ENCODE results near the gene TTC1. TPM values are rescaled to one million over a fixed set of nuclear protein-coding genes. Genes with fewer than 3 reads are reported as not detected.

Gene TTC1
- total RNA-seq, 1 donor from 2014 or later = 50.3 TPM

DNA sequence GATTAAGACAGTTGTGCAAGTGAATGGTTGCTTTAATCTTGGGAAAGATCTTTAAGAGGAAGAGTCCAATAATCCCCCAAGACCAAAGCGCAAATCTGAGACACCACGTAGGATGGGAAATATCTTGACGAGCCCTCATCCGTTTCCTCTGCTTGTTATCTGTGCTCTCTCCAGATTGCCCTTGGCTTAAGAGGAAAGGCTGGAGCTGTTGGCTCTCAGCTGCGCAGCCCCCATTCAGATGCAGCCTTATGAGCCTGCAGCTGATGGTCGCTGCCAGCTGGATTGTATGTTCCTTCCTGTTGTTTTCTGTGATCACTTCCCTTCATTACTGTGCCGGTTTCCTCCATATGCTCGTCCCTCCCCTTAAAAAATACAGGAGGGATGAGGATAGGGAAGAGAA is 62.6 kb downstream of the TTC1 start:
- TF ChIP-seq, protein P1, sequence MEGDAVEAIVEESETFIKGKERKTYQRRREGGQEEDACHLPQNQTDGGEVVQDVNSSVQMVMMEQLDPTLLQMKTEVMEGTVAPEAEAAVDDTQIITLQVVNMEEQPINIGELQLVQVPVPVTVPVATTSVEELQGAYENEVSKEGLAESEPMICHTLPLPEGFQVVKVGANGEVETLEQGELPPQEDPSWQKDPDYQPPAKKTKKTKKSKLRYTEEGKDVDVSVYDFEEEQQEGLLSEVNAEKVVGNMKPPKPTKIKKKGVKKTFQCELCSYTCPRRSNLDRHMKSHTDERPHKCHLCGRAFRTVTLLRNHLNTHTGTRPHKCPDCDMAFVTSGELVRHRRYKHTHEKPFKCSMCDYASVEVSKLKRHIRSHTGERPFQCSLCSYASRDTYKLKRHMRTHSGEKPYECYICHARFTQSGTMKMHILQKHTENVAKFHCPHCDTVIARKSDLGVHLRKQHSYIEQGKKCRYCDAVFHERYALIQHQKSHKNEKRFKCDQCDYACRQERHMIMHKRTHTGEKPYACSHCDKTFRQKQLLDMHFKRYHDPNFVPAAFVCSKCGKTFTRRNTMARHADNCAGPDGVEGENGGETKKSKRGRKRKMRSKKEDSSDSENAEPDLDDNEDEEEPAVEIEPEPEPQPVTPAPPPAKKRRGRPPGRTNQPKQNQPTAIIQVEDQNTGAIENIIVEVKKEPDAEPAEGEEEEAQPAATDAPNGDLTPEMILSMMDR (conservative IDR thresholded peaks at IDR 0.05; ENCODE audit: low read depth, low read length) = no peak

DNA sequence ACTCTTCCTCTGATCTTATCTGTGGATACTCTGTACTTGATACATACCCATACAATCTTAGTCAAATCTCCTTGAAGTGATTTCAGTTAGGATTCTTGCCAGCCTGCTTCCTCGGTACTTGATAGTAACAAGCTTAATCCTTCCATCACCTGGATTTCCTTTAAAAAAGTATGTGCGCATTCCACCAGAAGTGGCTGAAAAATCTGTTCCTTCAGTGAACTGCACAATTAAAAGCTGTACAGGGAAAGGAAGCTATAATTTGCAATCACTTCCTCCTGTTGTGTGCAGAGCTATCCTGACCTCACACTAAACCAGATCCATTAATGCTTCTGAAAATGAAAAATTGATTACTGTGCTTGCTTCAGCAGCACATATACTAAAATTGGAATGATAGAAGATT is 63.0 kb downstream of the TTC1 start:
- TF ChIP-seq, protein P1 (conservative IDR thresholded peaks at IDR 0.05; ENCODE audit: low read depth, low read length) = no peak
- H3K4me3 ChIP-seq (ENCODE audit: low read depth, low read length) = no peak overlapping the region
- DNase-seq (ENCODE audit: low read depth) = no peak

More for the DNA sequence above, 62.6 kb downstream of the TTC1 start:
- H3K4me3 ChIP-seq (ENCODE audit: low read depth, low read length) = no peak overlapping the region
- DNase-seq (ENCODE audit: low read depth) = no peak

DNA sequence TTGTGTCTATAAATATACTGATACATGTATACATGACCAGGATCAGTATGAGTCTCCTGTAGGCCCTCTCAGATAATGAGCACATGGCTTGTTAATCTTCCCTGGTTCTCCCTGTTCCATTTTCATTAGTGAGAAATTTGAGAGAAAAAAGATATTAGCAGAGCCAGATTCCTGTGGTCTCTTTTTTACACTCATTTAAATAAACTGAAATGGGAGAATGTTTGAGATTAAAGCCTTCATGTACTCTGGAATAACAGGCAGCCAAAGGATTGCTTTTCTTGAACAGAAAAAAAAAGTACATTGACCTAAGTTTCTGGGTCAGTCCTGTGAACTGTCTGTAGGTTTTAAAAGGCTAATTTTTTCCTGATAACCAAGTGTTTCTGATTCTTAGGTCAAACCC is 66.1 kb downstream of the TTC1 start:
- DNase-seq (ENCODE audit: low read depth) = no peak
- TF ChIP-seq, protein P1 (conservative IDR thresholded peaks at IDR 0.05; ENCODE audit: low read depth, low read length) = no peak
- H3K4me3 ChIP-seq (ENCODE audit: low read depth, low read length) = no peak overlapping the region

DNA sequence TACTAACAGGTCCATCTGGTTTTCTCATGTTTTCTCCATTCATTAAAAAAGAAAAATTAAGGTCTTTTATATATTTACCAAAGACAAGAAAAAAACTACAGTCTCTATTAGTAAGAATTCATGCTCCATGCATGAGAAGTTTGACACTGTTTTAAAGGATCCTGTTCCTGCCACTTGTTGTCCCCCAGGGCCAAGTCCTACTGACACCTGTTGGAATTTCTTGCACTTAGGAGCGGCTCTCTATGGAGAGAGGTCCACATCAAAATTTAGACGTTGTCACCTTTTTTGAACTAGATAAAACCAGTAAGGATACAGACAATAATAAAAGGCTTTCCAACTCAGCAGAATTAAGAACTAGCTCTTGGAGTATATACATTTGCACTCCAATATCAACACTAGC is 68.1 kb downstream of the TTC1 start:
- TF ChIP-seq, protein P1 (conservative IDR thresholded peaks at IDR 0.05; ENCODE audit: low read depth, low read length) = no peak
- no peak overlapping the region for H3K4me3 ChIP-seq (ENCODE audit: low read depth, low read length)
- DNase-seq (ENCODE audit: low read depth) = no peak

DNA sequence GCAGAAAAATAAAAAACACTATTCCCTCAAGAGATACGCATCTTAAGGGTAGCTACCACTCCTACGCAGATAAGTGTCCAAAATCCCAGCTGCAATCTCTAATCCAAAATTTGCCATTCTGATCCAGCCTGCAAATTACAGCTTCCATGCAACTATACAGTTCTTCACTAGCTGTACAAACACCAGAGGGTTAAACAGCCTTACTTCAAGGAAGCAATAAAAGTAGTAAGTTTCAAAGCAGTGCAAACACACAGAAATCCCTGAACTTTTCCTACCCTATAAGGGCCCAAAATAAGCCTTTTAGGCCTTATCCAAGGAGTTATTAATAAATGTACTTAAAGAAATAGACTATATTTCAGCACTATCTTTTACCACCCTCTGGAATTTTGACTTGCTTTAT is 70.8 kb downstream of the TTC1 start:
- DNase-seq (ENCODE audit: low read depth) = no peak
- H3K4me3 ChIP-seq (ENCODE audit: low read depth, low read length) = no peak overlapping the region
- TF ChIP-seq, protein P1 (conservative IDR thresholded peaks at IDR 0.05; ENCODE audit: low read depth, low read length) = no peak

DNA sequence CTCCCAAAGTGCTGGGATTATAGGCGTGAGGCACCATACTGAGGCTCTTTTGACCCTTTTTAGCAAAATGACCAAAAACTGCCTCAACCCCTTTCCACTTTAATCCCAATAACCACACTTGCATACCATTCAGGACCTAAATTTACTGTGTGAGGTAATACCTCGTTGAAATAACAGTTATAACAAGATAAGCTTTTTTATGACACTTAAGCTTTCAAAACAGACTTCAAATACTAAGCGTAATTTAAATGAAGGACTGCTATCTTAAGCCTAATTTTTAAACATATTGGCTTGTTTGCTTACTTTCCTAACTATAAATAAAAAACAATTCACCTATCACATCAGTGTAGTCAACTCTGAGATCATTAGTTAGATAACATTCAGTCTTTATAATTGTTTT is 72.6 kb downstream of the TTC1 start:
- TF ChIP-seq, protein P1 (conservative IDR thresholded peaks at IDR 0.05; ENCODE audit: low read depth, low read length) = no peak
- H3K4me3 ChIP-seq (ENCODE audit: low read depth, low read length) = no peak overlapping the region
- no peak for DNase-seq (ENCODE audit: low read depth)

DNA sequence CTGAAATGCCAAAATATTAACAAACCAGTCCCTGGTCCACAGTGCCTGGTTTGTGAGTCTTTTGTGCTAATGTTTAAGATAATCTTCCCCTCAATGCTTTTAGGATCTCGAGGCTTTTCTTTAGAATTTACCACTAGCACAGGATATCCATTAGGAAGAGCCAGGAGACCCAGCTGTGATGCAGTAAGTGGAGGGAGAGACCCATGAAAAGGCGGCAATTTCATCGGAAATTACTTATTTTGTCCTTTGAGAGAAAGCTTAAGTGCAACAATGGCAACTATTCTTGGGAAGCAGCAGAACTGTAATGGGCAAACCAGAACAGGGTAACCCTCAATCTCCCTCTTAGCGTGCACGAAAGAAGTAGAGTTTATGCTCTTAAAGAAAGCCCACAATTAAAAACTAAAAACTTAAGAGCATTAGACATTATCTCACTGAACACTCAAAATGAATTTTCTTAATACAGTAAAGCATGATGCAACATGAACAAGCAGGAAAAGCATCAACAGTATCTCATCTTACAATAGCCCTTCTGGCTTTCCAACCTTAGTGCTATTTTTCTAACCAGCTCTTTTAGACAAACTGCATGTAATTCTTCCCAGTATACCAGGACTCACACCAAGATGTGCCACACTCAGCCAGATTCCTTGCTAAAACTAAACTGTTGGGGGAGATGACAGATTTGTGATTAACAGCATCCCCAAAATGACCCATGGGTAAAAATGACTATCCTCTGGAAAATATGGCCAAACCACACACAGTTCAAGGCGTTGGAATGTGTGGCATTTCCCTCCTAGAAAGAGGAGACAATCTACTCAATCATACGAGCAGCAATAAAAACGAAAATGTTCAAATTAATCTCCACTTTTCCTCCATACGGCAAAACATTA is 73.9 kb downstream of the TTC1 start:
- no peak for DNase-seq (ENCODE audit: low read depth)
- TF ChIP-seq, protein P1 (conservative IDR thresholded peaks at IDR 0.05; ENCODE audit: low read depth, low read length) = no peak
- no peak overlapping the region for H3K4me3 ChIP-seq (ENCODE audit: low read depth, low read length)
